OCI-LY1 (cell line): Measurements from ENCODE around the gene CDH22.

Experiments
- CTCF ChIP-seq: fragments of 200-600 bp; sonication (generic), shearing (Covaris generic); IDR thresholded peaks from 2 replicates; pipeline ENCODE4 v1.5.1; 2017; ENCODE audit warnings: mild to moderate bottlenecking, antibody characterized with exemption, low read length, moderate library complexity, mixed read lengths
- EZH2 ChIP-seq: fragments of 200-600 bp; sonication (generic), shearing (Covaris generic); IDR thresholded peaks from 2 replicates; pipeline ENCODE4 v1.8.0; 2017; ENCODE audit warnings: borderline replicate concordance, mixed run types, mild to moderate bottlenecking, antibody characterized with exemption, low read length, moderate library complexity, mixed read lengths

- TF ChIP-seq CTCF (no peak), EZH2 (no peak)
These were observed 138.8 kb downstream of the CDH22 start for GRCh38 chr20:46169245-46170171.
